AG08396 (cell line): ENCODE measurements around the gene ZNF808.
A peak's percentile ranks its signal among the peaks of the same experiment; 100 is the strongest.
"Not testable (repeated sequence)": the region's sequence is repeated elsewhere in the genome, so short reads cannot be mapped to it uniquely, and the experiment has no call there.

Source experiments
- DNase-seq: peaks from one replicate; pipeline ENCODE4 v3.0.0; 2012; ENCODE audit warnings: low spot score, mixed read lengths

The ZNF808 gene

GRCh38 chr19:52527134-52527955 lies at the start of gene ZNF808:
Gene ZNF808, plus strand, starts transcription at chr19:52527668. Its CDS starts 15,617 bp downstream, at chr19:52543285.
- peak; percentile 91 for DNase-seq

GRCh38 chr19:52484111-52484743 lies 43.2 kb upstream of the ZNF808 start:
- not testable (repeated sequence) for DNase-seq

GRCh38 chr19:52485064-52485463 lies 42.4 kb upstream of the ZNF808 start:
- not testable (repeated sequence) for DNase-seq

GRCh38 chr19:52485561-52486240 lies 41.8 kb upstream of the ZNF808 start:
- DNase-seq = not testable (repeated sequence)

GRCh38 chr19:52492201-52492993 lies 35.1 kb upstream of the ZNF808 start:
- DNase-seq = peak; percentile 15

GRCh38 chr19:52492994-52493470 lies 34.4 kb upstream of the ZNF808 start:
- DNase-seq = no peak

GRCh38 chr19:52494518-52494917 lies 33.0 kb upstream of the ZNF808 start:
- DNase-seq = no peak

- no peak for DNase-seq
Measured at GRCh38 chr19:52498571-52498970, 28.9 kb upstream of the ZNF808 start.

- not testable (repeated sequence) for DNase-seq
Measured at GRCh38 chr19:52500474-52500873, 27.0 kb upstream of the ZNF808 start.

GRCh38 chr19:52500991-52501390 lies 26.5 kb upstream of the ZNF808 start:
- not testable (repeated sequence) for DNase-seq

- DNase-seq = no peak
Measured at GRCh38 chr19:52507266-52507665, 20.2 kb upstream of the ZNF808 start.

- DNase-seq = no peak
Measured at GRCh38 chr19:52516191-52516590, 11.3 kb upstream of the ZNF808 start.

- DNase-seq = no peak
Measured at GRCh38 chr19:52518646-52519045, 8.8 kb upstream of the ZNF808 start.

- not testable (repeated sequence) for DNase-seq
Measured at GRCh38 chr19:52519175-52519574, 8.3 kb upstream of the ZNF808 start.

- no peak for DNase-seq
Measured at GRCh38 chr19:52520013-52520412, 7.5 kb upstream of the ZNF808 start.

GRCh38 chr19:52522551-52522950 lies 4.9 kb upstream of the ZNF808 start:
- DNase-seq = no peak

- DNase-seq = no peak
Measured at GRCh38 chr19:52524086-52524485, 3.4 kb upstream of the ZNF808 start.

GRCh38 chr19:52527956-52528351 lies 486 bp downstream of the ZNF808 start:
- DNase-seq = peak; percentile 24

- DNase-seq = no peak
Measured at GRCh38 chr19:52532480-52532879, 5.0 kb downstream of the ZNF808 start.

- no peak for DNase-seq
Measured at GRCh38 chr19:52533901-52534300, 6.4 kb downstream of the ZNF808 start.

- not testable (repeated sequence) for DNase-seq
Measured at GRCh38 chr19:52535385-52535770, 7.9 kb downstream of the ZNF808 start.
